DOHH2 (cell line): ENCODE data around the gene BARX1.

ENCODE experiments used
- EZH2phosphoT487 ChIP-seq: fragments of 200-600 bp; sonication (generic); IDR thresholded peaks from 2 replicates; pipeline ENCODE4 v1.6.1; 2017; ENCODE audit warnings: borderline replicate concordance, mild to moderate bottlenecking, antibody characterized with exemption, low read length, moderate library complexity, mixed read lengths
- TF ChIP-seq, protein P1 (sequence below): fragments of 200-600 bp; sonication (generic); IDR thresholded peaks from one replicate; pipeline ENCODE4 v1.5.1; 2014; ENCODE audit warnings: antibody characterized with exemption, mild to moderate bottlenecking, low read depth, low read length; ENCODE audit not compliant: poor library complexity, severe bottlenecking

DNA sequence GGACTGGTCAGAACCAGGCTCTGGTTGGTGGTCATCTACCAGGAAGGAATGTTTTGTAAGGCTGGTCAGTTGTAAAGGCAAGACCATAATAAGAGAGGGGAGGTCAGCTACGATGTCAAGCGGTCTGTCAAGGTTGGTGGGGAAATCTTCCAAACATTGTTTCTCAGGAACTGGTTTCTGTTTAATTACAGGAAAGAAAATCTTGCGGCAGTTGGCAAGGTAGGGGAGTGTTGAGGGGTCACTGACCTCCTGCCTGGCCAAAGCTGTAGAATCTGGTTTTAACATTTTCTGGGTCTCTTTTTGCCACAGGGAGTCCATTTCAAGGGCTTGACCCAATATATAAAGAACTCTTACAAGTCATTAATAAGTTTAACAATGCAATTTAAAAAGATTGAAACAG, 39.0 kb upstream of the BARX1 start:
- TF ChIP-seq, protein P1, sequence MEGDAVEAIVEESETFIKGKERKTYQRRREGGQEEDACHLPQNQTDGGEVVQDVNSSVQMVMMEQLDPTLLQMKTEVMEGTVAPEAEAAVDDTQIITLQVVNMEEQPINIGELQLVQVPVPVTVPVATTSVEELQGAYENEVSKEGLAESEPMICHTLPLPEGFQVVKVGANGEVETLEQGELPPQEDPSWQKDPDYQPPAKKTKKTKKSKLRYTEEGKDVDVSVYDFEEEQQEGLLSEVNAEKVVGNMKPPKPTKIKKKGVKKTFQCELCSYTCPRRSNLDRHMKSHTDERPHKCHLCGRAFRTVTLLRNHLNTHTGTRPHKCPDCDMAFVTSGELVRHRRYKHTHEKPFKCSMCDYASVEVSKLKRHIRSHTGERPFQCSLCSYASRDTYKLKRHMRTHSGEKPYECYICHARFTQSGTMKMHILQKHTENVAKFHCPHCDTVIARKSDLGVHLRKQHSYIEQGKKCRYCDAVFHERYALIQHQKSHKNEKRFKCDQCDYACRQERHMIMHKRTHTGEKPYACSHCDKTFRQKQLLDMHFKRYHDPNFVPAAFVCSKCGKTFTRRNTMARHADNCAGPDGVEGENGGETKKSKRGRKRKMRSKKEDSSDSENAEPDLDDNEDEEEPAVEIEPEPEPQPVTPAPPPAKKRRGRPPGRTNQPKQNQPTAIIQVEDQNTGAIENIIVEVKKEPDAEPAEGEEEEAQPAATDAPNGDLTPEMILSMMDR: no peak
- TF ChIP-seq EZH2phosphoT487: no peak
